ENCODE measurements around the gene KLHL42.

Gene KLHL42

GRCh38 chr12:27807063-27807703 lies 27.1 kb downstream of the KLHL42 start:
- no peak for FAIRE-seq
- no peak for DNase-seq (ENCODE audit: insufficient read length, low spot score)
- TF ChIP-seq CTCF (IDR thresholded peaks at IDR 0.05; ENCODE audit: insufficient read depth, missing control alignments), result no peak

- no peak for DNase-seq (ENCODE audit: insufficient read length, low spot score)
- FAIRE-seq, result no peak
- TF ChIP-seq CTCF (IDR thresholded peaks at IDR 0.05; ENCODE audit: insufficient read depth, missing control alignments), result no peak
Measured at GRCh38 chr12:27808841-27809240, 28.8 kb downstream of the KLHL42 start.

GRCh38 chr12:27810756-27811155 lies 30.7 kb downstream of the KLHL42 start:
- FAIRE-seq (no peak), DNase-seq (ENCODE audit: insufficient read length, low spot score) (no peak)
- TF ChIP-seq CTCF (IDR thresholded peaks at IDR 0.05; ENCODE audit: insufficient read depth, missing control alignments), result no peak

GRCh38 chr12:27812502-27812901 lies 32.5 kb downstream of the KLHL42 start:
- no peak for FAIRE-seq
- DNase-seq (ENCODE audit: insufficient read length, low spot score), result no peak
- TF ChIP-seq CTCF (IDR thresholded peaks at IDR 0.05; ENCODE audit: insufficient read depth, missing control alignments), result no peak

GRCh38 chr12:27814411-27814810 lies 34.4 kb downstream of the KLHL42 start:
- FAIRE-seq (no peak), DNase-seq (ENCODE audit: insufficient read length, low spot score) (no peak)
- TF ChIP-seq CTCF (IDR thresholded peaks at IDR 0.05; ENCODE audit: insufficient read depth, missing control alignments), result no peak

GRCh38 chr12:27814851-27815591 lies 35.0 kb downstream of the KLHL42 start:
- TF ChIP-seq CTCF (IDR thresholded peaks at IDR 0.05; ENCODE audit: insufficient read depth, missing control alignments), result no peak
- FAIRE-seq (no peak), DNase-seq (ENCODE audit: insufficient read length, low spot score) (no peak)

GRCh38 chr12:27817766-27818165 lies 37.7 kb downstream of the KLHL42 start:
- TF ChIP-seq CTCF (IDR thresholded peaks at IDR 0.05; ENCODE audit: insufficient read depth, missing control alignments), result no peak
- FAIRE-seq (no peak), DNase-seq (ENCODE audit: insufficient read length, low spot score) (no peak)
